Measurements from ENCODE around the gene FGGY.
A peak's percentile ranks its signal among the peaks of the same experiment; 100 is the strongest.
"Not testable (repeated sequence)": the region's sequence is repeated elsewhere in the genome, so short reads cannot be mapped to it uniquely, and the experiment has no call there.

The FGGY gene

GRCh38 chr1:59443310-59443709 is 146.4 kb downstream of the FGGY start:
- DNase-seq (ENCODE audit: low read depth in 3 of 3), result no peak

- no peak for DNase-seq (ENCODE audit: low read depth in 3 of 3)
Observed at GRCh38 chr1:59444520-59444919, 147.6 kb downstream of the FGGY start.

DNA sequence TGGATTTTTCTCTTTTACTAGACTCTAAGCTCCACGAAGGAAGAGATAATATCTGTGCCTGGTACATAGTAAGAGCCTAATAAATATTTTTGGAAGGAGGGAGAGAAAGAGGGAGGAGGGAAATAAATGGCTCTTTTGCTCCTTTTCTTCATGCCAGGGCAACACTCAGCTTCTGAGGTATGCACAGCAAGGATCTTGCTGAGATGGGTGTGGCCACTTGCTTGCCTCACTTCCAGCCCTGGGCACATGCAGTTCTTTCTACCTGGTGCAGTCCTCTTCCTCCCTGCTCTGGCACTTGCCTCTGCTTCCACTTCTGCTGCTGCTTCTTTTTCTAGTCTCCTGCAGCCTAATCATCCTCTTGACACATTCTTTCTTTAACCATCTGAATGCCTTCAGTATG is 148.1 kb downstream of the FGGY start:
- DNase-seq (ENCODE audit: low read depth in 3 of 3), result no peak

- DNase-seq (ENCODE audit: low read depth in 3 of 3), result no peak
Observed at GRCh38 chr1:59446257-59446901, 149.5 kb downstream of the FGGY start.

DNA sequence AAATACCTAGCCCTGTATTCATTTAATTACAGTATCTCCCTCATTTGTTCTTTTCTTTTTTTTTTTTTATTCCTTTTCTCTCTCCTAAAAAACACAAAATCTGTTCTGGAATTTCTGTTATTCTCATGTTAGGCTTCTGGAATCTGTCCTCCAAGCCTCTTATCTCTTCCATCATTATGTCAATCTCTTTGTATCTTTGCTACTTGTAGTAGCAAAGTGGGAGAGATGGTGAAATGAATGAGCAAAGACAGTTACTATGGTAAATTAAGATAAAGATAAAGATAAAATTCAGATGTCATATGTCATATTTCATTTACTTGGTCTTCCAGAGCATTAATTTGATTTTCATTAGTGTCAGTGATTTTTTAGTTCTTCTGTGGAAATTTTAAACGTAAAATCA is 155.1 kb downstream of the FGGY start:
- DNase-seq (ENCODE audit: low read depth in 3 of 3), result no peak

- no peak for DNase-seq (ENCODE audit: low read depth in 3 of 3)
Observed at GRCh38 chr1:59452559-59452958, 155.7 kb downstream of the FGGY start.

GRCh38 chr1:59453297-59453968 is 156.5 kb downstream of the FGGY start:
- DNase-seq (ENCODE audit: low read depth in 3 of 3), result no peak

DNA sequence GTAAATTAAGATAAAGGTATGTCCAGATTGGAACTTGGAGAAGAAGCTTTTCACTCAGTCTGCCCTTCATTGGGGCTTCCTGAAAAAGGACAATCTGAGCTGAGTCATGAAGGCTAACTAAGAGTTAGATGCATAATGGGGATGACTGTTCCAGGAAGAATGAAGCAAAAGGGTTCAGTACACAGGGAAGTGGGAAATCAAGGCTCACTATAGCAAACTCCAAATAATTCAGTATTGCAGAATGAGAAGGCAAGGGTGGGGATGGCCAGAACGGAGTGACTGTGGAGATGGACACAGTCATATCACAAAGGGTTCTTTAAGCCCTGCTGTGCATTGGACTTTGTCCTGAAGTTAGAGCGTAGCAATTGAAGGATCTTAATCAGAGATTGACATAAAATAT is 158.3 kb downstream of the FGGY start:
- DNase-seq (ENCODE audit: low read depth in 3 of 3), result no peak

DNA sequence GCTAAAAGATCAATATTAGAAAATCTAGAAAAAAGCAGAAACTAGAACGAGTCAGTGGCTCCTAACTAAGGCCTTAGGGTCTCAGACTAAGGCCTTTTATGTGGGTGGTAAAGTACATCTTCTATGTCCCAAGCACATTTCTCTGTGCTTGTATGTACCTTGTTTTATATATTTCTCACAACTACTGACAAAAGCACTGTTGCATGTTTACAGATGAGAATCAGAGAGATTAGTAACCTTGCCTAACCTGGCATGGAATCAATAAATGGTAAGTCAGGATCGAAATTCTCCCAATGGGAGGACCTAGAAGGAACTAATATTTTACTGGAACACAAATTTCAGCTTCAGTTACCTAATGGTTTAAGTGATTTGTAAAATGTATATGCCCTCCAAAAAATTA is 160.9 kb downstream of the FGGY start:
- DNase-seq (ENCODE audit: low read depth in 3 of 3), result no peak

- DNase-seq (ENCODE audit: low read depth in 3 of 3), result no peak
Observed at GRCh38 chr1:59458884-59459283, 162.0 kb downstream of the FGGY start.

DNA sequence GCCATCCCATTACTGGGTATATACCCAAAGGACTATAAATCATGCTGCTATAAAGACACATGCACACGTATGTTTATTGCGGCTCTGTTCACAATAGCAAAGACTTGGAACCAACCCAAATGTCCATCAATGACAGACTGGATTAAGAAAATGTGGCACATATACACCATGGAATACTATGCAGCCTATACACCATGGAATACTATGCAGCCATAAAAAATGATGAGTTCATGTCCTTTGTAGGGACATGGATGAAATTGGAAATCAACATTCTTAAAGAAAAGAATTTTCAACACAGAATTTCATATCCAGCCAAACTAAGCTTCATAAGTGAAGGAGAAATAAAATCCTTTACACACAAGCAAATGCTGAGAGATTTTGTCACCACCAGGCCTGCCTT is 166.0 kb downstream of the FGGY start:
- DNase-seq (ENCODE audit: low read depth in 3 of 3), result not testable (repeated sequence)

DNA sequence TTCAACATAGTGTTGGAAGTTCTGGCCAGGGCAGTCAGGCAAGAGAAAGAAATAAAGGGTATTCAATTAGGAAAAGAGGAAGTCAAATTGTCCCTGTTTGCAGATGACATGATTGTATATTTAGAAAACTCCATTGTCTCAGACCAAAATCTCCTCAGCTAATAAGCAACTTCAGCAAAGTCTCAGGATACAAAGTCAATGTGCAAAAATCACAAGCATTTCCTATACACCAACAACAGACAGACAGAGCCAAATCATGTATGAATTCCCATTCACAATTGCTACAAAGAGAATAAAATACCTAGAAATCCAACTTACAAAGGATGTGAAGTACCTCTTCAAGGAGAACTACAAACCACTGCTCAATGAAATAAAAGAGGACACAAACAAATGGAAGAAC is 168.6 kb downstream of the FGGY start:
- not testable (repeated sequence) for DNase-seq (ENCODE audit: low read depth in 3 of 3)

GRCh38 chr1:59468828-59469428 is 172.0 kb downstream of the FGGY start:
- DNase-seq (ENCODE audit: low read depth in 3 of 3), result no peak

- not testable (repeated sequence) for DNase-seq (ENCODE audit: low read depth in 3 of 3)
Observed at GRCh38 chr1:59471991-59472570, 175.2 kb downstream of the FGGY start.

DNA sequence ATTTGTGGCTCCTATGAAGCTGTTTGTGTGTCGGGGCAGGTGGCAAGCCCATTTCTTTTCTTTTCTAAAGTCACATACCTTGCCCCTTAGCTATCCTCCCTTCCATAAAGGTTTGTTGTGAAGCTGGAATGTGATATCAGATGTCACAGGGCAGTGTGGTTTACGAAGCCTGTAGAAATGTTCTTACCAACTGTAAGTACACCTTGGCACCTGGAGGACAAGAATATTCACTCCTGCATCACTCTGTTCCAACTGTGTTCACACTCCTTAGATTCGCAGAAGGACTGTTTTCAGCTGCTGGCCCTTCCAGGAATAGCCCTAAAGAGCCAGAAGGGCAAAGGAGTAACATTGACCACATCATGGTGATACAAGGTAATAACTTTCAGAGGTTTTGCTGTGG is 176.9 kb downstream of the FGGY start:
- DNase-seq (ENCODE audit: low read depth in 3 of 3), result no peak

GRCh38 chr1:59474496-59474895 is 177.6 kb downstream of the FGGY start:
- DNase-seq (ENCODE audit: low read depth in 3 of 3), result no peak

- no peak for DNase-seq (ENCODE audit: low read depth in 3 of 3)
Observed at GRCh38 chr1:59475737-59476136, 178.8 kb downstream of the FGGY start.

GRCh38 chr1:59477286-59477685 is 180.4 kb downstream of the FGGY start:
- peak in 1 of 3 experiments; percentile 41 for DNase-seq (ENCODE audit: low read depth in 3 of 3)

GRCh38 chr1:59477867-59478266 is 181.0 kb downstream of the FGGY start:
- no peak for DNase-seq (ENCODE audit: low read depth in 3 of 3)

GRCh38 chr1:59478822-59479221 is 181.9 kb downstream of the FGGY start:
- DNase-seq (ENCODE audit: low read depth in 3 of 3), result no peak

- DNase-seq (ENCODE audit: low read depth in 3 of 3), result no peak
Observed at GRCh38 chr1:59480188-59480888, 183.4 kb downstream of the FGGY start.

- no peak for DNase-seq (ENCODE audit: low read depth in 3 of 3)
Observed at GRCh38 chr1:59481881-59482505, 185.1 kb downstream of the FGGY start.
